HepG2 (cell line): Measurements from ENCODE around the gene CLBA1. TPM values are rescaled to one million over a fixed set of nuclear protein-coding genes. Genes with fewer than 3 reads are reported as not detected.

ENCODE experiments used
- ATAC-seq: fragments of 200-7000 bp; cut with Tn5 transposase; 3 replicates; pipeline ENCODE4 v1.9.1; 2020; ENCODE audit warnings: mild to moderate bottlenecking, moderate library complexity
- BruUV-seq: library from RNA; stranded (reverse); fragments of 400-500 nt; replicated peaks from 2 replicates; lab custom pipeline; 2021; lab: Mats Ljungman, UMichigan
- CTCF ChIA-PET: fragments of 300-600 bp; formaldehyde crosslinking; extraction: SDS; loops from one replicate; lab custom pipeline; 2021; ENCODE audit warnings: low total read pairs, inconsistent platforms, low intra/inter-chr PET ratio; lab: Yijun Ruan, JAX
- POLR2A ChIA-PET: fragments of 350-600 bp; sonication (Branson Sonifier 250); formaldehyde crosslinking; loops from one replicate; lab custom pipeline; 2020; ENCODE audit warnings: antibody characterized with exemption, inconsistent platforms; lab: Yijun Ruan, JAX
- DNase-seq: peaks from one replicate; pipeline ENCODE4 v3.0.0-alpha.2; 2015; ENCODE audit warnings: low spot score
- FAIRE-seq: peaks from 3 replicates; lab custom pipeline; 2011; peaks lifted over from hg19 to GRCh38; lab: Jason Lieb, UNC
- H2AFZ ChIP-seq: one replicate; pipeline ENCODE4 v1.6.1; 2011; ENCODE audit warnings: low read length, inconsistent platforms
- H3K27ac ChIP-seq: fragments of 300-600 bp; 3 replicates; pipeline ENCODE4 v1.8.0; 2011; ENCODE audit warnings: mixed run types, mild to moderate bottlenecking, mixed read lengths, low read length, inconsistent platforms; ENCODE audit not compliant: insufficient read depth; ENCODE audit errors: extremely low read length
- H3K27me3 ChIP-seq, 2 experiments: fragments of 200-600 bp in 1 of 2; 2 replicates in 1 of 2; 3 replicates in 1 of 2; pipeline versions ENCODE4 v1.6.0 to v1.8.0; 2011; ENCODE audit warnings: low read length in 2 of 2, mild to moderate bottlenecking in 2 of 2, moderate library complexity in 2 of 2, inconsistent platforms in 1 of 2; ENCODE audit not compliant: insufficient read depth in 2 of 2, control insufficient read depth in 1 of 2
- H3K36me3 ChIP-seq, 2 experiments: fragments of 200-600 bp in 1 of 2; replicated peaks in 1 of 2; 2 replicates in 1 of 2; 3 replicates in 1 of 2; pipeline versions ENCODE4 v1.5.1 to v1.8.0; 2011; ENCODE audit warnings: low read length in 2 of 2, inconsistent platforms in 1 of 2; ENCODE audit not compliant: insufficient read depth in 2 of 2, control insufficient read depth in 1 of 2
- H3K4me1 ChIP-seq: 2 replicates; pipeline ENCODE4 v1.5.1; 2012; ENCODE audit warnings: low read length, inconsistent platforms; ENCODE audit not compliant: insufficient read depth
- H3K4me2 ChIP-seq: 2 replicates; pipeline ENCODE4 v1.6.0; 2011; ENCODE audit warnings: low read depth, low read length, inconsistent platforms
- H3K4me3 ChIP-seq, 3 experiments: fragments of 200-600 bp in 1 of 3; sonication (generic), shearing (Covaris generic) in 1 of 3; replicated peaks in 1 of 3; 2 replicates each; pipeline ENCODE4 v1.5.1; 2011 to 2016; ENCODE audit warnings: low read length in 3 of 3, inconsistent platforms in 2 of 3, low read depth in 2 of 3, mild to moderate bottlenecking in 2 of 3, control low read depth in 1 of 3, mixed read lengths in 1 of 3; ENCODE audit not compliant: insufficient read depth in 1 of 3
- H3K79me2 ChIP-seq: one replicate; pipeline ENCODE4 v1.6.1; 2011; ENCODE audit warnings: low read length, inconsistent platforms; ENCODE audit not compliant: insufficient read depth
- H3K9ac ChIP-seq: 2 replicates; pipeline ENCODE4 v1.6.0; 2011; ENCODE audit warnings: mild to moderate bottlenecking, low read depth, low read length, inconsistent platforms; ENCODE audit not compliant: insufficient read depth
- H3K9me3 ChIP-seq: 2 replicates; pipeline ENCODE4 v1.5.1; 2012; ENCODE audit warnings: mild to moderate bottlenecking, low read length
- H4K20me1 ChIP-seq: 2 replicates; pipeline ENCODE4 v1.6.0; 2011; ENCODE audit warnings: inconsistent platforms, mild to moderate bottlenecking, low read length, moderate library complexity; ENCODE audit not compliant: insufficient read depth
- ATF5 ChIP-seq: sonication (generic); formaldehyde crosslinking; IDR thresholded peaks from 2 replicates; pipeline ENCODE4 v1.4.0; 2020; ENCODE audit warnings: mild to moderate bottlenecking, low read depth, missing genetic modification reagents
- HOXA3 ChIP-seq: sonication (generic); formaldehyde crosslinking; IDR thresholded peaks from 2 replicates; pipeline ENCODE4 v1.5.0; 2020; ENCODE audit warnings: missing genetic modification reagents
- ZFP62 ChIP-seq: sonication (generic); formaldehyde crosslinking; IDR thresholded peaks from 2 replicates; pipeline ENCODE4 v1.4.0; 2020; ENCODE audit warnings: missing genetic modification reagents
- ZNF230 ChIP-seq: sonication (generic); formaldehyde crosslinking; IDR thresholded peaks from 2 replicates; pipeline ENCODE4 v1.4.0; 2020; ENCODE audit warnings: mild to moderate bottlenecking, missing genetic modification reagents
- ZNF691 ChIP-seq: sonication (generic); formaldehyde crosslinking; IDR thresholded peaks from 2 replicates; pipeline ENCODE4 v1.4.0; 2020; ENCODE audit warnings: missing genetic modification reagents, low read depth, mild to moderate bottlenecking, borderline replicate concordance
- ZNF75D ChIP-seq: sonication (generic); formaldehyde crosslinking; IDR thresholded peaks from 2 replicates; pipeline ENCODE4 v1.8.1; 2023; ENCODE audit warnings: missing genetic modification reagents, mild to moderate bottlenecking, borderline replicate concordance
- ZSCAN30 ChIP-seq: sonication (generic); formaldehyde crosslinking; IDR thresholded peaks from 2 replicates; pipeline ENCODE4 v1.5.0; 2020; ENCODE audit warnings: mild to moderate bottlenecking, missing genetic modification reagents
- WGBS: methylation state at CpG from one replicate; pipeline ENCODE4 v1.1.6; 2017; ENCODE audit warnings: low lambda C conversion rate; 5-methylcytosine and 5-hydroxymethylcytosine counted together
- in situ Hi-C: cut with HindIII; loops from 2 replicates; pipeline ENCODE4 v1.10.0; 2017; ENCODE audit warnings: low pct_unique_long_range_greater_than_20kb; ENCODE audit not compliant: extremely low pct_ligation_motif_present
- intact Hi-C: fragments of 100-400 bp; cut with micrococcal nuclease; formaldehyde crosslinking; loops from one replicate; pipeline ENCODE4 v1.10.0; 2022; ENCODE audit not compliant: unreplicated experiment
- polyA plus RNA-seq, 8 experiments: library from polyadenylated mRNA; depleted of rRNA in 3 of 8; stranded (reverse) in 7 of 8; unstranded in 1 of 8; fragments of >200 nt; fragmentation: Illumina TruSeq in 4 of 8; extraction: Trizol in 4 of 8; gene quantifications; 2 replicates each; pipeline versions ENCODE4 v1.2.1 to v1.2.3, GENCODE V29; 2011 to 2016; ENCODE audit warnings: low read depth in 4 of 8, missing spikeins in 1 of 8, mixed read lengths in 1 of 8; ENCODE audit not compliant: insufficient read depth in 1 of 8
- total RNA-seq, 5 experiments: library from RNA; depleted of rRNA; stranded (reverse); fragments of >200 nt; fragmentation: Illumina TruSeq; extraction: Trizol; gene quantifications; 2 replicates each; pipeline ENCODE4 v1.2.3, GENCODE V29; 2016; ENCODE audit warnings: low read depth in 1 of 5
- TF ChIP-seq, protein P1 (sequence below): sonication (generic); formaldehyde crosslinking; IDR thresholded peaks from 2 replicates; pipeline ENCODE4 v1.4.0; 2020; ENCODE audit warnings: missing genetic modification reagents
- TF ChIP-seq, protein P2 (sequence below): sonication (generic); formaldehyde crosslinking; IDR thresholded peaks from 2 replicates; pipeline ENCODE4 v1.8.0; 2022; ENCODE audit warnings: mild to moderate bottlenecking, missing genetic modification reagents, borderline replicate concordance
- TF ChIP-seq, protein P3 (sequence below): sonication (generic); formaldehyde crosslinking; IDR thresholded peaks from 2 replicates; pipeline ENCODE4 v1.4.0; 2020; ENCODE audit warnings: missing genetic modification reagents
- TF ChIP-seq, protein P4 (sequence below): sonication (generic); formaldehyde crosslinking; IDR thresholded peaks from 2 replicates; pipeline ENCODE4 v1.4.0; 2020; ENCODE audit warnings: mild to moderate bottlenecking, missing genetic modification reagents

Gene CLBA1
- total and polyA plus RNA-seq, 2 of the 13 experiments (the other 11 are each of a cell fraction or from before 2014, with no cell fraction given) = 1.2 to 1.4 TPM

DNA sequence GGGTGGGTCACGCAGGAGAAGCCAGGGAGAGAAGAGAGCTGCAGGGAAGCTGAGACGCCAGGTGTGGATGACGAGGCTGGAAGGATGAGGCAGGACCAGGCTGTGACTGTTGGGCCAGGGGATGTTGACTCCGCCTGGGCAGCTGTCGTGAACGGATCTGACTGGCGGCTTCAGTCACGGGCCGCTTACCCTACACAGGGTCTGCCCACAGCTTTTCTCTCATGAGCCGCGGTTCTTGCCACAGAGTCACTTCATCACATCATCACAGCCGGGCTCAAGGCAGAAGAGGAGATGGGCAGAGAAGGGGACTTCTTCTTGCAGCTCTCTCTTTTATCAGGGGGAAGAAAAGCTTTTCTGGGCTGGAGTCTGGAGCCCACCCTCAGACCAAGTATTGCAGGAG is 7.7 kb downstream of the CLBA1 start:
- Histone ChIP-seq H3K9ac (no peak overlapping the region), H3K27me3 (no peaks in the 10 kb centered on the region), H2AFZ (no peak overlapping the region)
- no peak for FAIRE-seq
- CTCF ChIA-PET = no interaction called here
- TF ChIP-seq, protein P1, sequence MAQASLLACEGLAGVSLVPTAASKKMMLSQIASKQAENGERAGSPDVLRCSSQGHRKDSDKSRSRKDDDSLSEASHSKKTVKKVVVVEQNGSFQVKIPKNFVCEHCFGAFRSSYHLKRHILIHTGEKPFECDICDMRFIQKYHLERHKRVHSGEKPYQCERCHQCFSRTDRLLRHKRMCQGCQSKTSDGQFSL (CRISPR knock-in tag) = no peak
- TF ChIP-seq, protein P2, sequence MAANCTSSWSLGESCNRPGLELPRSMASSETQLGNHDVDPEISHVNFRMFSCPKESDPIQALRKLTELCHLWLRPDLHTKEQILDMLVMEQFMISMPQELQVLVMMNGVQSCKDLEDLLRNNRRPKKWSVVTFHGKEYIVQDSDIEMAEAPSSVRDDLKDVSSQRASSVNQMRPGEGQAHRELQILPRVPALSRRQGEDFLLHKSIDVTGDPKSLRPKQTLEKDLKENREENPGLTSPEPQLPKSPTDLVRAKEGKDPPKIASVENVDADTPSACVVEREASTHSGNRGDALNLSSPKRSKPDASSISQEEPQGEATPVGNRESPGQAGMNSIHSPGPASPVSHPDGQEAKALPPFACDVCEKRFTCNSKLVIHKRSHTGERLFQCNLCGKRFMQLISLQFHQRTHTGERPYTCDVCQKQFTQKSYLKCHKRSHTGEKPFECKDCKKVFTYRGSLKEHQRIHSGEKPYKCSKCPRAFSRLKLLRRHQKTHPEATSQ = no peak
- TF ChIP-seq, all 625 proteins: peak for 0
- Histone ChIP-seq H3K4me1 (no peaks in the 10 kb centered on the region), H3K79me2 (no peaks in the 10 kb centered on the region), H3K27ac (no peak overlapping the region), H4K20me1 (no peaks in the 10 kb centered on the region), H3K9me3 (no peaks in the 10 kb centered on the region), H3K4me3 (no peak overlapping the region), H3K36me3 (no peaks in the 10 kb centered on the region), H3K4me2 (no peak overlapping the region)
- POLR2A ChIA-PET = no interaction called here
- BruUV-seq = no TSS peak
- in situ Hi-C loops (no loop called here), intact Hi-C loops (no loop called here)
- no peak for DNase-seq
- 96% methylated on average over 12 of the region's 12 CpGs for WGBS
- no peak for ATAC-seq

DNA sequence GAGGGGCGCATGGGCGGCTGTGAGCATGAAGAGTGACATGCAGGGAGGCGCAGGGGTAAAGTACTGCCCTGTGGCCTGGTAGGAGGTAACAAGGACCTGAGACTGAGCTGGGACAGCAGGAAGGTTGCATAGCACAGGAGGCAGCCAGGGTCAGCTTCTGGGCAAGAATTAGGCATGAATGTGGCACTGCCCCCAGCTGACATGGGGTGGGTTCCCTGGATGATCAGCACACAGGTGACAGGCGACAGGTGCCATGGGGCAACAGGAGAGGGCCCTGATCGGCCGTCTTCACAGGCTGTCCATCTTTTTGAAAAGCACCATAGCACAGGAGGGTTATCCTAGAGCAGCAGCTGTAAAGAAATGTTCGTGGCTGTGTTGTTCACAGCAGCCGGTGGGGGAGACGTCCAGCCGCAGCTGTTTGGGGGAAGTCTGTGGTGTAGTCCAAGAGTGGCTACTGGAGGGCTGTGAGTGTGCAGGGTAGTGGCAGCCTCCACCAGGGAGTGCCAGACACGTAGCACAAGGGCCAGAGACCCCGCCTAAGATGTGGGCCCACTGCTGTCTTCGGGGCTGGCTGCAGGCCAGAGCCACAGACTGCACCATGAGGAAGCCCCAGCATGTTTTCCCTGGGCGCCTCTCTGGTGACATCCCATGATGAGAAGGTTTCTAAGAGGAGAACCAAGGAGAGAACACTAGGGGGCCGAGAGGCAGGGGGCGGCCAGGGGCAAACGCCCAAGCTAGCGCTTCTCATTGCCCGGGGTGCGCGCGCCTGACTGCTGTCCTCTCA is 8.4 kb downstream of the CLBA1 start:
- TF ChIP-seq ZNF75D (CRISPR knock-in tag) = no peak
- no peak for TF ChIP-seq ATF5 (CRISPR knock-in tag)
- TF ChIP-seq ZFP62 = no peak
- TF ChIP-seq, protein P3, sequence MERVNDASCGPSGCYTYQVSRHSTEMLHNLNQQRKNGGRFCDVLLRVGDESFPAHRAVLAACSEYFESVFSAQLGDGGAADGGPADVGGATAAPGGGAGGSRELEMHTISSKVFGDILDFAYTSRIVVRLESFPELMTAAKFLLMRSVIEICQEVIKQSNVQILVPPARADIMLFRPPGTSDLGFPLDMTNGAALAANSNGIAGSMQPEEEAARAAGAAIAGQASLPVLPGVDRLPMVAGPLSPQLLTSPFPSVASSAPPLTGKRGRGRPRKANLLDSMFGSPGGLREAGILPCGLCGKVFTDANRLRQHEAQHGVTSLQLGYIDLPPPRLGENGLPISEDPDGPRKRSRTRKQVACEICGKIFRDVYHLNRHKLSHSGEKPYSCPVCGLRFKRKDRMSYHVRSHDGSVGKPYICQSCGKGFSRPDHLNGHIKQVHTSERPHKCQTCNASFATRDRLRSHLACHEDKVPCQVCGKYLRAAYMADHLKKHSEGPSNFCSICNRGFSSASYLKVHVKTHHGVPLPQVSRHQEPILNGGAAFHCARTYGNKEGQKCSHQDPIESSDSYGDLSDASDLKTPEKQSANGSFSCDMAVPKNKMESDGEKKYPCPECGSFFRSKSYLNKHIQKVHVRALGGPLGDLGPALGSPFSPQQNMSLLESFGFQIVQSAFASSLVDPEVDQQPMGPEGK = no peak
- no peak for TF ChIP-seq HOXA3 (CRISPR knock-in tag)
- TF ChIP-seq, protein P4, sequence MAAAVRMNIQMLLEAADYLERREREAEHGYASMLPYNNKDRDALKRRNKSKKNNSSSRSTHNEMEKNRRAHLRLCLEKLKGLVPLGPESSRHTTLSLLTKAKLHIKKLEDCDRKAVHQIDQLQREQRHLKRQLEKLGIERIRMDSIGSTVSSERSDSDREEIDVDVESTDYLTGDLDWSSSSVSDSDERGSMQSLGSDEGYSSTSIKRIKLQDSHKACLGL (CRISPR knock-in tag) = no peak
- no peak for TF ChIP-seq ZNF691 (CRISPR knock-in tag)
- no peak for TF ChIP-seq ZNF230
- no peak for TF ChIP-seq ZSCAN30 (CRISPR knock-in tag)
- WGBS = 84% methylated on average over 21 of the region's 22 CpGs
- no peak for FAIRE-seq

More for the DNA sequence above, 8.4 kb downstream of the CLBA1 start:
- intact Hi-C loops (no loop called here), in situ Hi-C loops (no loop called here)
- H3K4me2 ChIP-seq = no peak overlapping the region
- no peak overlapping the region for H2AFZ ChIP-seq
- no peak overlapping the region for H3K9ac ChIP-seq
- no peaks in the 10 kb centered on the region for H3K4me1 ChIP-seq
- no TSS peak for BruUV-seq
- H3K79me2 ChIP-seq = no peaks in the 10 kb centered on the region
- H3K36me3 ChIP-seq = no peaks in the 10 kb centered on the region
- POLR2A ChIA-PET = no interaction called here
- no peaks in the 10 kb centered on the region for H4K20me1 ChIP-seq
- H3K27me3 ChIP-seq = no peaks in the 10 kb centered on the region
- no peak overlapping the region for H3K4me3 ChIP-seq
- no peak for DNase-seq
- no peak; the same call in 1 of the 3 replicates for ATAC-seq
- CTCF ChIA-PET = no interaction called here
- no peaks in the 10 kb centered on the region for H3K9me3 ChIP-seq
- H3K27ac ChIP-seq = no peak overlapping the region
